MCF 10A (cell line): ENCODE data around the gene PNPT1. TPM values are rescaled to one million over a fixed set of nuclear protein-coding genes. Genes with fewer than 3 reads are reported as not detected.
"Not testable (repeated sequence)": the region's sequence is repeated elsewhere in the genome, so short reads cannot be mapped to it uniquely, and the experiment has no call there.

Experiments
- BruUV-seq: library from RNA; stranded (reverse); fragments of 400-500 nt; replicated peaks from 2 replicates; lab custom pipeline; 2021; lab: Mats Ljungman, UMichigan
- CTCF ChIA-PET: fragments of 300-600 bp; sonication (Branson Sonifier 250); formaldehyde crosslinking; extraction: SDS; loops from one replicate; lab custom pipeline; 2021; ENCODE audit warnings: antibody characterized with exemption, inconsistent platforms; lab: Yijun Ruan, JAX
- POLR2A ChIA-PET: fragments of 300-600, 350-650 bp; sonication (Branson Sonifier 250); formaldehyde crosslinking; extraction: SDS; loops from one replicate; lab custom pipeline; 2020; ENCODE audit warnings: antibody characterized with exemption, inconsistent platforms; lab: Yijun Ruan, JAX
- DNase-seq: peaks from one replicate; pipeline ENCODE4 v3.0.0-alpha.2; 2018; ENCODE audit not compliant: unreplicated experiment
- H3K27ac Mint-ChIP-seq: one replicate; pipeline ENCODE4 v1.8.0; 2022; ENCODE audit warnings: mild to moderate bottlenecking, low read depth, mixed read lengths; ENCODE audit not compliant: unreplicated experiment
- H3K27me3 Mint-ChIP-seq: one replicate; pipeline ENCODE4 v1.8.0; 2022; ENCODE audit warnings: mixed read lengths; ENCODE audit not compliant: insufficient read depth, unreplicated experiment
- H3K36me3 Mint-ChIP-seq: one replicate; pipeline ENCODE4 v1.8.0; 2022; ENCODE audit warnings: mild to moderate bottlenecking, moderate library complexity, mixed read lengths; ENCODE audit not compliant: insufficient read depth, unreplicated experiment
- H3K4me1 Mint-ChIP-seq: one replicate; pipeline ENCODE4 v1.8.0; 2022; ENCODE audit warnings: mixed read lengths; ENCODE audit not compliant: insufficient read depth, unreplicated experiment
- H3K4me3 Mint-ChIP-seq: one replicate; pipeline ENCODE4 v1.8.0; 2022; ENCODE audit warnings: mild to moderate bottlenecking, moderate library complexity, mixed read lengths; ENCODE audit not compliant: unreplicated experiment
- H3K9me3 Mint-ChIP-seq: one replicate; pipeline ENCODE4 v1.8.0; 2022; ENCODE audit warnings: mixed read lengths; ENCODE audit not compliant: unreplicated experiment
- intact Hi-C: fragments of 100-400 bp; cut with micrococcal nuclease; formaldehyde crosslinking; loops from 2 replicates; pipeline ENCODE4 v1.14.1; 2022
- total RNA-seq: library from RNA; stranded (reverse); gene quantifications from 2 replicates; pipeline ENCODE4 v1.2.3, GENCODE V29; 2022
- TF ChIP-seq, protein P1 (sequence below): fragments of 200-600 bp; IDR thresholded peaks from one replicate; pipeline ENCODE4 v1.8.0; 2022; ENCODE audit warnings: antibody characterized with exemption, mild to moderate bottlenecking; ENCODE audit not compliant: unreplicated experiment

The PNPT1 gene
- total RNA-seq, 1 experiment from 2014 or later, result 56.8 TPM

DNA sequence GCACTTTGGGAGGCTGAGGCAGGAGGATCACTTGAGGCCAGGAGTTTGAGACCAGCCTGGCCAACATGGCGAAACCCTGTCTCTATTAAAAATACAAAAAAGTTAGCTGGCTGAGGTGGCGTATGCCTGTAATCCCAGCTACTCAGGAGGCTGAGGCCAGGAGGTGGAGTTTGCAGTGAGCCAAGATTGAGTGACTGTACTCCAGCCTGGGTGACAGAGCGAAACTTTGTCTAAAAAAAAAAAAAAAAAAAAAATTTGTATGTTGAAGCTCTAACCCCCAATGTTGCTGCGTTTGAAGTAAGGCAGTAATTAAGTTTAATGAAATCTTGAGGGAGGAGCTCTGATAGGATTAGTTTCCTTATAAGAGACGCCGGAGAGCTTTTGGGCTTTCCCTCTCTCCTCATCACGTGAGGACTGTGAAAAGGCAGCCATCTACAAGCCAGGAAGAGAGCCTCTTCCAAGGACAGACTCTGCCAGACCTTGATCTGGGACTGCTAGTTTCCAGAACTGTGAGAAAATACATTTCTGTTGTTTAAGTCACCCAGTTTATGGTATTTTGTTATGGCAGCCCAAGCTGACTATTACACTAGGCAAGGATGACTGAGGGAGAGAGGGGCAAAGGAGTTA is 11.5 kb upstream of the PNPT1 start:
- ChIA-PET CTCF (interaction anchor here (0.6 to 0.7 kb wide), 4 partner anchors 13 to 944 kb away, joined by 3 to 5 read pairs (median 4); no protein-coding TSS in a partner anchor), POLR2A (no interaction called here)
- no peaks in the 10 kb centered on the region for H3K9me3 Mint-ChIP-seq
- intact Hi-C loops, result no loop called here
- H3K36me3 Mint-ChIP-seq, result no peaks in the 10 kb centered on the region
- TF ChIP-seq, protein P1, sequence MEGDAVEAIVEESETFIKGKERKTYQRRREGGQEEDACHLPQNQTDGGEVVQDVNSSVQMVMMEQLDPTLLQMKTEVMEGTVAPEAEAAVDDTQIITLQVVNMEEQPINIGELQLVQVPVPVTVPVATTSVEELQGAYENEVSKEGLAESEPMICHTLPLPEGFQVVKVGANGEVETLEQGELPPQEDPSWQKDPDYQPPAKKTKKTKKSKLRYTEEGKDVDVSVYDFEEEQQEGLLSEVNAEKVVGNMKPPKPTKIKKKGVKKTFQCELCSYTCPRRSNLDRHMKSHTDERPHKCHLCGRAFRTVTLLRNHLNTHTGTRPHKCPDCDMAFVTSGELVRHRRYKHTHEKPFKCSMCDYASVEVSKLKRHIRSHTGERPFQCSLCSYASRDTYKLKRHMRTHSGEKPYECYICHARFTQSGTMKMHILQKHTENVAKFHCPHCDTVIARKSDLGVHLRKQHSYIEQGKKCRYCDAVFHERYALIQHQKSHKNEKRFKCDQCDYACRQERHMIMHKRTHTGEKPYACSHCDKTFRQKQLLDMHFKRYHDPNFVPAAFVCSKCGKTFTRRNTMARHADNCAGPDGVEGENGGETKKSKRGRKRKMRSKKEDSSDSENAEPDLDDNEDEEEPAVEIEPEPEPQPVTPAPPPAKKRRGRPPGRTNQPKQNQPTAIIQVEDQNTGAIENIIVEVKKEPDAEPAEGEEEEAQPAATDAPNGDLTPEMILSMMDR, result no peak
- no peaks in the 10 kb centered on the region for H3K4me1 Mint-ChIP-seq
- BruUV-seq, result no TSS peak
- no peak overlapping the region for H3K4me3 Mint-ChIP-seq
- H3K27me3 Mint-ChIP-seq, result peaks cover 8% of the 10 kb centered on the region
- H3K27ac Mint-ChIP-seq, result no peak overlapping the region
- DNase-seq, result no peak

DNA sequence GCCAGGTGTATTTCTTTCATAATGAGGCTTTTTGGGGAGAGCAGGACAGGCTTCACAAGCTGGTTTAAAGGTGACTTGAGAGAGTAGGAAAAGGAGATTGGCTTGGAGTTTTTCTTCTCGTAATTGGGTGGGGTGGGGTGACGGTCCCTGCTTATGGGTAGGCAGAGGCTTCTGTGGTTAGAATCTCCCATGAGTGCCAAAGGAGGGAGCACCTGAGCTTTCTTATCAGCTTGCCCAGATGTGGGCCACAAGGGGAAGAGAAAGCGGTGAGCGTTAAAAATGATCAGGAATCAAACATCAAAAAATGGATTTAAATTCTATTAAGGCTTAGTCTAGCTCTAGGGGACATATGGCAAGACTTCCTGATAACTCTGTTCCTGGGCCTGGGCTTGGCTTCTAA is 9.7 kb upstream of the PNPT1 start:
- CTCF ChIA-PET, result interaction anchor here (0.6 kb wide), 1 partner anchor 137 kb away, joined by 3 read pairs; no protein-coding TSS in a partner anchor
- BruUV-seq, result no TSS peak
- H3K4me1 Mint-ChIP-seq, result no peaks in the 10 kb centered on the region

DNA sequence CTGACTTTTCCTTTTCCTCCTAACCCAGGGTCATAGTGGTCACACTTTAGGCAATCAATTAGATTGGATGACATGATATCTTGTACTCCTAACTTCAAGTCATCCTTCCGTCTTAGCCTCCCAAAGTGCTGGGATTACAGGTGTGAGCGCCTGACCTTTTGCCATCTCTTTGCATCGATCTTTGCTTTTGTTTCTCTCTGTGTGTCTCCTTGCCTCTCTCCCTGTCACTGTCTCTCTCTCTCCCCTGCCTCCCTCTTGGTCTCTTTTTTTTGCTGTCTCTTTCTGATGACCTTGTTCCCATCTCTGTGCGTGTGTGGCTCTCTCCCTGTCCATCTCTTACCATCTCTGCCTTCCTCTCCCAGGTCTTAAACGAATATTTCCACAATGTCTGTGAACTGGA is 904 bp downstream of the PNPT1 start:
- peaks cover 16% of the 10 kb centered on the region for H3K4me1 Mint-ChIP-seq
- H3K36me3 Mint-ChIP-seq, result peaks cover 22% of the 10 kb centered on the region
- peak overlapping the region; percentile 76 for H3K27ac Mint-ChIP-seq
- intact Hi-C loops, H3K27me3 Mint-ChIP-seq, DNase-seq, H3K9me3 Mint-ChIP-seq, CTCF ChIA-PET, BruUV-seq: not testable (repeated sequence)
- H3K4me3 Mint-ChIP-seq, result peak overlapping the region; percentile 96
- POLR2A ChIA-PET, result interaction anchor here (0.7 to 1.5 kb wide), 5 partner anchors 10 to 76 kb away, joined by 3 to 5 read pairs (median 3); no protein-coding TSS in a partner anchor

More for the DNA sequence above, 9.7 kb upstream of the PNPT1 start:
- DNase-seq, result no peak
- no peaks in the 10 kb centered on the region for H3K36me3 Mint-ChIP-seq
- TF ChIP-seq, protein P1, result no peak
- no peaks in the 10 kb centered on the region for H3K9me3 Mint-ChIP-seq
- H3K27ac Mint-ChIP-seq, result no peak overlapping the region
- POLR2A ChIA-PET, result no interaction called here
- intact Hi-C loops, result no loop called here
- no peak overlapping the region for H3K4me3 Mint-ChIP-seq
- H3K27me3 Mint-ChIP-seq, result peaks cover 20% of the 10 kb centered on the region

DNA sequence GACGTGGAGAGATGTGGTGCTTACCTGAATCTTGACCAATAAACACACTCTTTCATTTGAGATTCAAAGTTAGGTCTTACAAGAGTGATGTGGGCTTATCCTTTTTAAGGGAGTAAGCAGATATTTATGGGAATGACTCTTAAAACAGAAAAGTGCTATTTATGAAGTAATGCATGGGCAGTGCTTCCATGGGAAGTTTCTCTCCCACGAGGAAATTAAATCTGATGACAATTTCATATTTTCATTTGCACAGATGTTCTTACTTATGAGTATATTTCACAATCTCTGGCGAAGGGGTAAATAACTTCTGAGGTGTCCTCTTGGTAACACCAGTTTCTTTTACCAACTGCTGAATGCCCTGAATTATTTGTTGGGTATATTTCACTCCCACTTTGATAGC is 21.0 kb downstream of the PNPT1 start:
- ChIA-PET CTCF (interaction anchor here (0.7 kb wide), 1 partner anchor 144 kb away, joined by 5 read pairs; no protein-coding TSS in a partner anchor), POLR2A (no interaction called here)
- no TSS peak for BruUV-seq
- no peak overlapping the region for H3K4me3 Mint-ChIP-seq
- intact Hi-C loops, result no loop called here
- H3K36me3 Mint-ChIP-seq, result peaks cover 73% of the 10 kb centered on the region
- no peak for DNase-seq
- H3K9me3 Mint-ChIP-seq, result no peaks in the 10 kb centered on the region
- no peaks in the 10 kb centered on the region for H3K27me3 Mint-ChIP-seq
- H3K4me1 Mint-ChIP-seq, result no peaks in the 10 kb centered on the region
- no peak overlapping the region for H3K27ac Mint-ChIP-seq
- TF ChIP-seq, protein P1, result no peak
